H1 (cell line): ENCODE data around the gene BRD1. TPM values are rescaled to one million over a fixed set of nuclear protein-coding genes. Genes with fewer than 3 reads are reported as not detected.

ENCODE experiments used
- CTCF ChIA-PET: fragments of 300-600 bp; sonication (Branson Sonifier 250); formaldehyde crosslinking; loops from one replicate; lab custom pipeline; 2021; ENCODE audit not compliant: partially characterized antibody; lab: Charles Lee
- POLR2A ChIA-PET: fragments of 300-600 bp; sonication (Branson Sonifier 250); formaldehyde crosslinking; loops from one replicate; lab custom pipeline; 2021; ENCODE audit warnings: inconsistent platforms; ENCODE audit not compliant: partially characterized antibody; lab: Charles Lee
- DNase-seq, 2 experiments: peaks; one replicate each; pipeline versions ENCODE4 v3.0.0 to v3.0.0-alpha.2; 2010 to 2022; ENCODE audit warnings: low spot score in 2 of 2, low read depth in 1 of 2, mixed read lengths in 1 of 2
- FAIRE-seq: peaks from 2 replicates; lab custom pipeline; 2011; peaks lifted over from hg19 to GRCh38; lab: Jason Lieb, UNC
- H2AFZ ChIP-seq: 2 replicates; pipeline ENCODE4 v1.8.1; 2012; ENCODE audit warnings: low read length, inconsistent platforms
- H2AK5ac ChIP-seq: 2 replicates; pipeline ENCODE4 v1.6.1; 2013; ENCODE audit warnings: low read depth, low read length
- H2BK120ac ChIP-seq: replicated peaks from 2 replicates; pipeline ENCODE3; 2013; ENCODE audit warnings: low read depth, low read length, inconsistent platforms
- H2BK12ac ChIP-seq: 2 replicates; pipeline ENCODE4 v1.6.1; 2013; ENCODE audit warnings: low read depth, low read length
- H2BK15ac ChIP-seq: 2 replicates; pipeline ENCODE4 v1.6.1; 2013; ENCODE audit warnings: low read length
- H2BK20ac ChIP-seq: 2 replicates; pipeline ENCODE4 v1.6.1; 2013; ENCODE audit warnings: low read length
- H2BK5ac ChIP-seq: 2 replicates; pipeline ENCODE4 v1.6.1; 2013; ENCODE audit warnings: low read depth, low read length
- H3K14ac ChIP-seq: 2 replicates; pipeline ENCODE4 v1.6.1; 2013; ENCODE audit warnings: inconsistent platforms; ENCODE audit not compliant: insufficient read length
- H3K18ac ChIP-seq: 2 replicates; pipeline ENCODE4 v1.6.1; 2013; ENCODE audit warnings: low read length; ENCODE audit errors: extremely low read depth
- H3K23ac ChIP-seq: 2 replicates; pipeline ENCODE4 v1.6.1; 2013; ENCODE audit warnings: inconsistent platforms; ENCODE audit not compliant: insufficient read length
- H3K23me2 ChIP-seq: 2 replicates; pipeline ENCODE4 v1.6.1; 2013; ENCODE audit warnings: low read depth, low read length
- H3K27ac ChIP-seq: 2 replicates; pipeline ENCODE4 v1.6.1; 2011; ENCODE audit warnings: low read depth, low read length, inconsistent platforms
- H3K27me3 ChIP-seq, 4 experiments: replicated peaks in 1 of 4; 1 replicate in 1 of 4; 2 replicates in 3 of 4; pipeline versions ENCODE4 v1.6.1 to v1.8.1; 2011 to 2013; ENCODE audit warnings: low read length in 3 of 4, mild to moderate bottlenecking in 3 of 4, inconsistent platforms in 2 of 4, mixed read lengths in 2 of 4, moderate library complexity in 1 of 4; ENCODE audit not compliant: control insufficient read depth in 3 of 4, insufficient read depth in 3 of 4; ENCODE audit errors: extremely low read depth in 1 of 4
- H3K36me3 ChIP-seq, 4 experiments: 2 replicates each; pipeline versions ENCODE4 v1.6.1 to v1.8.1; 2011 to 2013; ENCODE audit warnings: mild to moderate bottlenecking in 4 of 4, low read length in 3 of 4, moderate library complexity in 2 of 4, control low read depth in 1 of 4, inconsistent platforms in 1 of 4; ENCODE audit not compliant: insufficient read depth in 4 of 4, control insufficient read depth in 2 of 4
- H3K4ac ChIP-seq: replicated peaks from 2 replicates; pipeline ENCODE3; 2013; ENCODE audit warnings: low read length, low read depth, mixed read lengths, inconsistent platforms; ENCODE audit not compliant: insufficient read length
- H3K4me1 ChIP-seq, 4 experiments: replicated peaks in 1 of 4; 1 replicate in 1 of 4; 2 replicates in 3 of 4; pipeline versions ENCODE4 v1.6.1 to v1.8.1; 2011 to 2013; ENCODE audit warnings: low read length in 3 of 4, inconsistent platforms in 2 of 4, mixed read lengths in 1 of 4; ENCODE audit not compliant: insufficient read depth in 4 of 4, control insufficient read depth in 3 of 4
- H3K4me2 ChIP-seq, 2 experiments: 2 replicates each; pipeline versions ENCODE4 v1.6.1 to v1.8.1; 2011 to 2013; ENCODE audit warnings: low read depth in 2 of 2, low read length in 2 of 2, control low read depth in 1 of 2, inconsistent platforms in 1 of 2, mild to moderate bottlenecking in 1 of 2; ENCODE audit not compliant: insufficient read depth in 1 of 2
- H3K4me3 ChIP-seq, 4 experiments: fragments of 200-600, 300-600 bp in 1 of 4; sonication (generic), shearing (Covaris generic), sonication (Bioruptor Twin) in 1 of 4; 2 replicates each; pipeline versions ENCODE4 v1.5.1 to v1.8.1; 2011 to 2016; ENCODE audit warnings: low read length in 4 of 4, low read depth in 3 of 4, control low read depth in 2 of 4, inconsistent platforms in 2 of 4, mild to moderate bottlenecking in 2 of 4, mixed read lengths in 1 of 4, moderate library complexity in 1 of 4; ENCODE audit not compliant: insufficient read depth in 2 of 4; ENCODE audit errors: extremely low read depth in 1 of 4
- H3K56ac ChIP-seq: replicated peaks from 2 replicates; pipeline ENCODE3; 2013; ENCODE audit warnings: low read depth, mild to moderate bottlenecking, mixed read lengths, low read length, inconsistent platforms; ENCODE audit not compliant: insufficient read length
- H3K79me1 ChIP-seq: 2 replicates; pipeline ENCODE4 v1.6.1; 2013; ENCODE audit warnings: low read depth, low read length, control low read depth
- H3K79me2 ChIP-seq, 2 experiments: 2 replicates each; pipeline versions ENCODE4 v1.6.1 to v1.8.1; 2012 to 2013; ENCODE audit warnings: low read length in 2 of 2, mild to moderate bottlenecking in 2 of 2, inconsistent platforms in 1 of 2; ENCODE audit not compliant: insufficient read depth in 2 of 2, control insufficient read depth in 1 of 2
- H3K9ac ChIP-seq, 4 experiments: replicated peaks in 1 of 4; 1 replicate in 1 of 4; 2 replicates in 3 of 4; pipeline versions ENCODE4 v1.6.1 to v1.8.1; 2011 to 2013; ENCODE audit warnings: low read depth in 3 of 4, low read length in 3 of 4, control low read depth in 2 of 4, mild to moderate bottlenecking in 2 of 4, moderate library complexity in 2 of 4, inconsistent platforms in 1 of 4; ENCODE audit errors: extremely low read depth in 1 of 4
- H3K9me3 ChIP-seq, 2 experiments: 2 replicates each; pipeline versions ENCODE4 v1.6.1 to v1.8.1; 2012 to 2013; ENCODE audit warnings: mild to moderate bottlenecking in 2 of 2, moderate library complexity in 2 of 2, control low read depth in 1 of 2, inconsistent platforms in 1 of 2, low read depth in 1 of 2, low read length in 1 of 2, mixed read lengths in 1 of 2; ENCODE audit not compliant: insufficient read depth in 2 of 2
- H4K20me1 ChIP-seq, 2 experiments: replicated peaks in 1 of 2; 2 replicates each; pipeline versions ENCODE3 to v1.8.1; 2011 to 2013; ENCODE audit warnings: inconsistent platforms in 2 of 2, low read length in 2 of 2, mild to moderate bottlenecking in 1 of 2; ENCODE audit not compliant: insufficient read depth in 2 of 2, control insufficient read depth in 1 of 2
- H4K5ac ChIP-seq: 2 replicates; pipeline ENCODE4 v1.6.1; 2013; ENCODE audit warnings: low read length, low read depth, mixed read lengths, inconsistent platforms; ENCODE audit not compliant: insufficient read length
- H4K8ac ChIP-seq: 2 replicates; pipeline ENCODE4 v1.8.0; 2013; ENCODE audit warnings: mild to moderate bottlenecking, moderate library complexity, low read length, inconsistent platforms; ENCODE audit not compliant: insufficient read depth; ENCODE audit errors: extremely low read depth
- H4K91ac ChIP-seq: replicated peaks from 2 replicates; pipeline ENCODE3; 2013; ENCODE audit warnings: low read length, mixed read lengths, inconsistent platforms; ENCODE audit not compliant: insufficient read length
- BACH1 ChIP-seq: IDR thresholded peaks from 2 replicates; pipeline ENCODE4 v1.6.1; 2012; ENCODE audit warnings: low read length, improper control_type of control experiment
- CHD2 ChIP-seq: IDR thresholded peaks from 2 replicates; pipeline ENCODE4 v1.6.1; 2012; ENCODE audit warnings: low read length, improper control_type of control experiment
- EP300 ChIP-seq, 2 experiments: IDR thresholded peaks; 1 replicate in 1 of 2; 2 replicates in 1 of 2; pipeline ENCODE4 v1.6.1; 2011 to 2012; ENCODE audit warnings: low read depth in 2 of 2, low read length in 2 of 2, mild to moderate bottlenecking in 2 of 2, borderline replicate concordance in 1 of 2, inconsistent platforms in 1 of 2, moderate library complexity in 1 of 2
- EZH2 ChIP-seq: fragments of 200-600 bp; sonication (generic); IDR thresholded peaks from 2 replicates; pipeline ENCODE4 v1.7.1; 2012; ENCODE audit warnings: low read depth, mild to moderate bottlenecking, moderate library complexity, low read length, inconsistent platforms; ENCODE audit not compliant: severe bottlenecking
- GABPA ChIP-seq: IDR thresholded peaks from 2 replicates; pipeline ENCODE4 v1.6.1; 2011; ENCODE audit warnings: mild to moderate bottlenecking, low read length, moderate library complexity, borderline replicate concordance; ENCODE audit not compliant: insufficient read depth
- KDM4A ChIP-seq: IDR thresholded peaks from one replicate; pipeline ENCODE4 v1.7.1; 2012; ENCODE audit warnings: low read depth, mild to moderate bottlenecking, moderate library complexity, low read length, inconsistent platforms; ENCODE audit not compliant: severe bottlenecking
- KDM5A ChIP-seq: fragments of 200-600 bp; IDR thresholded peaks from 2 replicates; pipeline ENCODE4 v1.7.1; 2012; ENCODE audit warnings: mild to moderate bottlenecking, low read length, inconsistent platforms, mixed read lengths
- SIN3A ChIP-seq, 2 experiments: IDR thresholded peaks in 1 of 2; conservative IDR thresholded peaks in 1 of 2; 2 replicates each; pipeline ENCODE4 v1.6.1; 2011 to 2012; ENCODE audit warnings: low read length in 2 of 2, improper control_type of control experiment in 1 of 2, low read depth in 1 of 2, mild to moderate bottlenecking in 1 of 2
- TAF7 ChIP-seq: optimal IDR thresholded peaks from 2 replicates; pipeline ENCODE3; 2011; ENCODE audit warnings: low read depth, mild to moderate bottlenecking, inconsistent platforms, low read length, moderate library complexity, borderline replicate concordance
- TEAD4 ChIP-seq: IDR thresholded peaks from 2 replicates; pipeline ENCODE4 v1.6.1; 2012; ENCODE audit warnings: low read depth, low read length, inconsistent platforms, mixed read lengths
- WGBS, 2 experiments: shearing (Covaris generic) in 1 of 2; methylation state at CpG; one replicate each; pipeline versions ENCODE4 v1.1.6 to v1.1.7; 2013 to 2015; ENCODE audit warnings: low lambda C conversion rate in 2 of 2, mixed read lengths in 2 of 2, inconsistent platforms in 1 of 2, low coverage in 1 of 2, missing lambda C conversion rate in 1 of 2; ENCODE audit not compliant: insufficient replicate concordance in 2 of 2, insufficient coverage in 1 of 2, insufficient read length in 1 of 2; ENCODE audit errors: extremely low coverage in 1 of 2, missing lambda C conversion rate in 1 of 2; 5-methylcytosine and 5-hydroxymethylcytosine counted together
- polyA plus RNA-seq, 7 experiments: library from polyadenylated mRNA; depleted of rRNA in 3 of 7; stranded (reverse) in 5 of 7; unstranded in 2 of 7; fragments of >200 nt in 5 of 7; fragments of 200-250 nt in 2 of 7; gene quantifications; 1 replicate in 5 of 7; 2 replicates in 1 of 7; 4 replicates in 1 of 7; pipeline versions ENCODE4 v1.2.1 to v1.2.3, GENCODE V29; 2011 to 2013; ENCODE audit warnings: missing spikeins in 2 of 7, mixed read lengths in 2 of 7
- total RNA-seq: library from RNA; stranded (reverse); fragmentation: NEBNext Ultra II Directional; extraction: Animal tissue kit (Norgen Biotek cat#: 25700); gene quantifications from 2 replicates; pipeline ENCODE4 v1.2.1, GENCODE V29; 2021

The BRD1 gene
- total and polyA plus RNA-seq, 2 of the 8 experiments (the other 6 are each of a cell fraction or from before 2014, with no cell fraction given), result 6.8 to 34.0 TPM

DNA sequence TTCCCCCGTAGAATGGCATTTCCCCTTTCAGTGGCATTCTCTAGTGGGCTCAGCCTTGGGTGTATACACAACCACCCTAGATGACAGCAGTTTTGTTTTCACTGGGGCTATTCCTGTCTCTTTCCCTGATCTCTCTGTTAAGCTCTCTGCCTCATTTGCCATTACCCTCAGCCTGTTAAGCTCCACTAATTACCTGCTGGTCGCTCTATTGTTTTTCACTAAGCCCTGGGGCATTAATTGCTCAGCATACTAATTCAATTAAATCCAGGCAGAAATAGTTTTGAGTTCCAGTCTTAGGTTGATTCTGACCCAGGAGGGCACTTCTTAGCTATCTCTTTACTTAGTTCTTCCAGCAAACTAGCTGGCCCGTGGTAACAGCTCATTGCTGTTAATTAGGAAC lies 80.0 kb downstream of the BRD1 start:
- no peak overlapping the region for H3K23ac ChIP-seq
- no peaks in the 10 kb centered on the region for H3K27me3 ChIP-seq
- H3K4ac ChIP-seq, result no peak overlapping the region
- no peak overlapping the region for H3K27ac ChIP-seq
- no peak overlapping the region for H4K91ac ChIP-seq
- no peak overlapping the region for H3K14ac ChIP-seq
- no peak overlapping the region for H3K56ac ChIP-seq
- no peak overlapping the region for H2BK5ac ChIP-seq
- no peaks in the 10 kb centered on the region for H3K79me1 ChIP-seq
- peaks cover 3 to 14% of the 10 kb centered on the region in 2 experiments; a peak in 2 of 4 replicates for H3K9me3 ChIP-seq
- no peaks in the 10 kb centered on the region for H4K20me1 ChIP-seq
- no peak overlapping the region for H3K4me3 ChIP-seq
- no peak overlapping the region for H3K18ac ChIP-seq
- H4K8ac ChIP-seq, result no peak overlapping the region
- no peak overlapping the region for H2BK120ac ChIP-seq
- H3K9ac ChIP-seq, result no peak overlapping the region
- WGBS, 2 experiments, result 75% methylated on average over 3 of the region's 3 CpGs; no CpG with 5 or more reads in 1 of the 2 experiments
- no peaks in the 10 kb centered on the region for H3K79me2 ChIP-seq
- H2AK5ac ChIP-seq, result no peak overlapping the region
- H3K4me1 ChIP-seq, result peaks cover 0 to 3% (median under 1%) of the 10 kb centered on the region in 4 experiments; a peak in 2 of 7 replicates
- no peaks in the 10 kb centered on the region for H3K23me2 ChIP-seq
- no peak overlapping the region for H2BK20ac ChIP-seq
- ChIA-PET CTCF (interaction anchor here (0.8 to 1.2 kb wide), 2 partner anchors 10 to 245 kb away, joined by 3 to 5 read pairs; no protein-coding TSS in a partner anchor), POLR2A (no interaction called here)
- no peak for TF ChIP-seq EZH2
- no peak for TF ChIP-seq GABPA
- no peak for TF ChIP-seq EP300 (IDR thresholded peaks at IDR 0.05; ENCODE audit: borderline replicate concordance in 1 of 2, low read depth in 2 of 2, low read length in 2 of 2)
- no peak for TF ChIP-seq BACH1
- TF ChIP-seq KDM4A, result no peak
- TF ChIP-seq CHD2, result no peak
- TF ChIP-seq TAF7, result no peak
- no peak for TF ChIP-seq SIN3A (conservative IDR thresholded peaks at IDR 0.05 in 1 of 2, IDR thresholded peaks at IDR 0.05 in 1 of 2; ENCODE audit: low read depth in 1 of 2, low read length in 2 of 2)
- TF ChIP-seq KDM5A, result no peak
- no peak for TF ChIP-seq TEAD4
- no peak overlapping the region for H3K4me2 ChIP-seq
- H2BK15ac ChIP-seq, result no peak overlapping the region
- no peaks in the 10 kb centered on the region for H3K36me3 ChIP-seq
- DNase-seq (no peak), FAIRE-seq (no peak)
- no peak overlapping the region for H2AFZ ChIP-seq
- H4K5ac ChIP-seq, result no peak overlapping the region
- H2BK12ac ChIP-seq, result no peak overlapping the region
